ENCODE results near the gene CCDC187. TPM values are rescaled to one million over a fixed set of nuclear protein-coding genes. Genes with fewer than 3 reads are reported as not detected.

Gene CCDC187
- total and polyA plus RNA-seq, 4 donors: 2.0 to 16.8 (median 6.8) TPM

DNA sequence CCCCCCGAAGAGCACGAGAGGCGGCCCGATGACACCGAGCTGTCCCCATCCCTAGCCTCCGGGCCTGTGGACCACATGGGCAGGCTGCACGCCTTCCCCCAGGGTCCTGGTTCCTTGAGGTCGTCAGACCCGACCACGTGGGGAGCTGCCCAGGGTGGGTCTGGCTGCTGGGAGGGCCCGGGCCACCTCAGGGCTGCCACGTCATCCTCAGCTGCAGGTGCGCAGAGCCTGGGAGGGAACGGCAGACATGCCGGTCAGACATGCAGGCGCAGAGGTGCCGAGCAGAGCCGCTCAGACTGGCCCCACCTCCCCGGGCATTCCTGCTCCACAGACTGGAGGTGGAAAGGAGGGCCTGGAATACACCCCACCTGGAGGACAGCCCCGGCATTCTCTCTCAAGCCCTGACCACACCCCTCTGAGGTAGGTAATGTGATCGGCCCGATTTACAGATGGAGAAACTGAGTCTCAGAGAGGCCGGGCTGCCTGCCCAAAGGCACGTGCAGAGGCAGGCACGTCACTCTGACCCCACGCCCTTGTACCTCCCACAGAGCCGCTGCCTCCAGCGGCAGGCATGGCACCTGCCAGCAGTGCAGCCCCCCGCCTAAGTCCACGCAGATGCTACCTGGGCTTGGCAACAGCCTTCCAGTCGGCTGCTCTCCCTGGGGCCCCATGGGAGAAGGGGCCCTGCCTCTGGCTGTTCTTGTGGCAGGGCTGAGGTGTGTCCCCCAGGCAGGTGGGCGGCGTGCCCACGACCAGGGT, 649 bp downstream of the CCDC187 start:
- no peak overlapping the region for H3K4me3 ChIP-seq
- peaks cover 0 to 8% (median 0%) of the 10 kb centered on the region in 5 donors for H3K4me1 ChIP-seq (ENCODE audit: control insufficient read depth in 5 of 5, insufficient read depth in 5 of 5, low read length in 5 of 5)
- H3K36me3 ChIP-seq (ENCODE audit: control insufficient read depth in 4 of 4, insufficient read depth in 4 of 4, low read length in 4 of 4): peaks cover 0 to 2% (median 0%) of the 10 kb centered on the region in 4 donors
- TF ChIP-seq, protein P1, sequence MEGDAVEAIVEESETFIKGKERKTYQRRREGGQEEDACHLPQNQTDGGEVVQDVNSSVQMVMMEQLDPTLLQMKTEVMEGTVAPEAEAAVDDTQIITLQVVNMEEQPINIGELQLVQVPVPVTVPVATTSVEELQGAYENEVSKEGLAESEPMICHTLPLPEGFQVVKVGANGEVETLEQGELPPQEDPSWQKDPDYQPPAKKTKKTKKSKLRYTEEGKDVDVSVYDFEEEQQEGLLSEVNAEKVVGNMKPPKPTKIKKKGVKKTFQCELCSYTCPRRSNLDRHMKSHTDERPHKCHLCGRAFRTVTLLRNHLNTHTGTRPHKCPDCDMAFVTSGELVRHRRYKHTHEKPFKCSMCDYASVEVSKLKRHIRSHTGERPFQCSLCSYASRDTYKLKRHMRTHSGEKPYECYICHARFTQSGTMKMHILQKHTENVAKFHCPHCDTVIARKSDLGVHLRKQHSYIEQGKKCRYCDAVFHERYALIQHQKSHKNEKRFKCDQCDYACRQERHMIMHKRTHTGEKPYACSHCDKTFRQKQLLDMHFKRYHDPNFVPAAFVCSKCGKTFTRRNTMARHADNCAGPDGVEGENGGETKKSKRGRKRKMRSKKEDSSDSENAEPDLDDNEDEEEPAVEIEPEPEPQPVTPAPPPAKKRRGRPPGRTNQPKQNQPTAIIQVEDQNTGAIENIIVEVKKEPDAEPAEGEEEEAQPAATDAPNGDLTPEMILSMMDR (IDR thresholded peaks at IDR 0.05; ENCODE audit: control extremely low read depth, extremely low read depth): no peak
- no peaks in the 10 kb centered on the region for H3K27me3 ChIP-seq (ENCODE audit: control insufficient read depth in 3 of 3, insufficient read depth in 3 of 3, low read length in 2 of 3)
- DNase-seq (no peak), ATAC-seq (ENCODE audit: insufficient read depth, low FRiP score) (no peak)
- H3K9ac ChIP-seq (ENCODE audit: insufficient read depth in 1 of 2, low read length in 2 of 2): no peak overlapping the region
- peaks cover 0 to 5% (median 2%) of the 10 kb centered on the region in 4 donors for H3K9me3 ChIP-seq (ENCODE audit: control insufficient read depth in 4 of 4, insufficient read depth in 3 of 4, low read length in 3 of 4)
- H3K27ac ChIP-seq (ENCODE audit: low read depth in 1 of 2, low read length in 1 of 2): no peak overlapping the region
- WGBS, 2 donors: 84 to 90% methylated on average over 34 of the region's 34 CpGs

DNA sequence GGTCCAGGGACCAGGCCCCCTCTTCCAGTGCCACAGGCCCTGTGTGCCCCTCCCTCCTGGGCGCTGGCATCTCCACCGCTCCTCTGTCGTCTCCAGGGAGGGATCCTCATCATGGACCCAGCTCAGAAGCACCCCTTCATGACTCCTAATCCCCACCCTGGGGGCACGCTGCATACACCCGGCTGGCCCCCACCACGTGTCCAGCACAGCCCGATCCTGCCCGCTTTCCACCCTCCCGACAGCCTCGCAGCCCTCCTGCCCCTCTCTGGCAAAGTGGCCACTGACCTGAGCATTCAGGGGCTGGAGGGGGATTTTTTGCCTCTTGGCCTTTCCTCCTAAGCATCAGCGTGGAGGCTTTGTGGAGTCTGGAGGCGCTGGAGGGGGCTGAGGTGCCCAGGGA, 1.4 kb downstream of the CCDC187 start:
- no peaks in the 10 kb centered on the region for H3K27me3 ChIP-seq (ENCODE audit: control insufficient read depth in 3 of 3, insufficient read depth in 3 of 3, low read length in 2 of 3)
- no peak overlapping the region for H3K9ac ChIP-seq (ENCODE audit: insufficient read depth in 1 of 2, low read length in 2 of 2)
- ATAC-seq (ENCODE audit: insufficient read depth, low FRiP score) (no peak), DNase-seq (no peak)
- TF ChIP-seq, protein P1 (IDR thresholded peaks at IDR 0.05; ENCODE audit: control extremely low read depth, extremely low read depth): no peak
- peaks cover 0 to 5% (median 2%) of the 10 kb centered on the region in 4 donors for H3K9me3 ChIP-seq (ENCODE audit: control insufficient read depth in 4 of 4, insufficient read depth in 3 of 4, low read length in 3 of 4)
- H3K27ac ChIP-seq (ENCODE audit: low read depth in 1 of 2, low read length in 1 of 2): no peak overlapping the region
- 92 to 97% methylated on average over 12 of the region's 12 CpGs for WGBS, 2 donors
- peaks cover 0 to 8% (median 0%) of the 10 kb centered on the region in 5 donors for H3K4me1 ChIP-seq (ENCODE audit: control insufficient read depth in 5 of 5, insufficient read depth in 5 of 5, low read length in 5 of 5)
- peaks cover 0 to 2% (median 0%) of the 10 kb centered on the region in 4 donors for H3K36me3 ChIP-seq (ENCODE audit: control insufficient read depth in 4 of 4, insufficient read depth in 4 of 4, low read length in 4 of 4)
- H3K4me3 ChIP-seq: no peak overlapping the region

DNA sequence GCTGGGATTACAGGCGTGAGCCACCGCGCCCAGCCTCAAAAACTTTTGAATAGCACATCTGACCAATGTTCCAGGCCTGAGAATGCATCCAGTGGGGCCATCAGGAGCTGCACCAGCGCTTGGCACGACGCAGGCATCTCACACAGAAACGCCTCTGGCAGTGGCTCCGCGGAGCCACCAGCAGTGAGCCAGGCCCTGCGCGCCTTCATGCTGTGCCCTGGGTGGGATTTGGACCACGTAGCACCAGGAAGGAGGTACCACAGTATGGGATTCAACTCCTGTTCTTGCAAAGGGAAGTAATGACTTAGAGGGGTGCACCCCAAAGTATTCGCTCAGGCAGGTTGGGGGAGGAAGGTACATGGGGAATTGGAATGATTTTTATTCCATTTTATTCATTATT, 3.0 kb downstream of the CCDC187 start:
- H3K4me1 ChIP-seq (ENCODE audit: control insufficient read depth in 5 of 5, insufficient read depth in 5 of 5, low read length in 5 of 5): peaks cover 0 to 8% (median 0%) of the 10 kb centered on the region in 5 donors
- no peak for ATAC-seq (ENCODE audit: insufficient read depth, low FRiP score)
- no peaks in the 10 kb centered on the region for H3K36me3 ChIP-seq (ENCODE audit: control insufficient read depth in 4 of 4, insufficient read depth in 4 of 4, low read length in 4 of 4)
- H3K4me3 ChIP-seq: no peak overlapping the region
- TF ChIP-seq, protein P1 (IDR thresholded peaks at IDR 0.05; ENCODE audit: control extremely low read depth, extremely low read depth): no peak
- 90 to 96% methylated on average over 13 of the region's 13 CpGs for WGBS, 2 donors
- H3K27ac ChIP-seq (ENCODE audit: low read depth in 1 of 2, low read length in 1 of 2): no peak overlapping the region
- no peaks in the 10 kb centered on the region for H3K9me3 ChIP-seq (ENCODE audit: control insufficient read depth in 4 of 4, insufficient read depth in 3 of 4, low read length in 3 of 4)
- H3K9ac ChIP-seq (ENCODE audit: insufficient read depth in 1 of 2, low read length in 2 of 2): no peak overlapping the region
- no peaks in the 10 kb centered on the region for H3K27me3 ChIP-seq (ENCODE audit: control insufficient read depth in 3 of 3, insufficient read depth in 3 of 3, low read length in 2 of 3)
- DNase-seq: no peak
